ENCODE results near the gene RGS6.

The RGS6 gene

GRCh38 chr14:72527591-72527990 is 595.4 kb downstream of the RGS6 start:
- no peak for DNase-seq (ENCODE audit: low read depth)

GRCh38 chr14:72528059-72528862 is 596.0 kb downstream of the RGS6 start:
- peak; percentile 37 for DNase-seq (ENCODE audit: low read depth)

GRCh38 chr14:72528863-72529175 is 596.6 kb downstream of the RGS6 start:
- no peak for DNase-seq (ENCODE audit: low read depth)

- no peak for DNase-seq (ENCODE audit: low read depth)
Observed at GRCh38 chr14:72532686-72533454, 600.6 kb downstream of the RGS6 start.

GRCh38 chr14:72535485-72535884 is 603.3 kb downstream of the RGS6 start:
- no peak for DNase-seq (ENCODE audit: low read depth)

- DNase-seq (ENCODE audit: low read depth): no peak
Observed at GRCh38 chr14:72538387-72538786, 606.2 kb downstream of the RGS6 start.

GRCh38 chr14:72539661-72540315 is 607.6 kb downstream of the RGS6 start:
- DNase-seq (ENCODE audit: low read depth): no peak

GRCh38 chr14:72540836-72541235 is 608.6 kb downstream of the RGS6 start:
- DNase-seq (ENCODE audit: low read depth): no peak

- DNase-seq (ENCODE audit: low read depth): no peak
Observed at GRCh38 chr14:72541546-72541945, 609.3 kb downstream of the RGS6 start.

- DNase-seq (ENCODE audit: low read depth): no peak
Observed at GRCh38 chr14:72543341-72543740, 611.1 kb downstream of the RGS6 start.

- DNase-seq (ENCODE audit: low read depth): no peak
Observed at GRCh38 chr14:72544615-72545387, 612.6 kb downstream of the RGS6 start.

GRCh38 chr14:72545411-72546311 is 613.4 kb downstream of the RGS6 start:
- DNase-seq (ENCODE audit: low read depth): no peak

GRCh38 chr14:72546344-72547016 is 614.3 kb downstream of the RGS6 start:
- DNase-seq (ENCODE audit: low read depth): no peak

- DNase-seq (ENCODE audit: low read depth): no peak
Observed at GRCh38 chr14:72547999-72548398, 615.8 kb downstream of the RGS6 start.

- peak; percentile 41 for DNase-seq (ENCODE audit: low read depth)
Observed at GRCh38 chr14:72549026-72549425, 616.8 kb downstream of the RGS6 start.

- no peak for DNase-seq (ENCODE audit: low read depth)
Observed at GRCh38 chr14:72549854-72550253, 617.6 kb downstream of the RGS6 start.

- no peak for DNase-seq (ENCODE audit: low read depth)
Observed at GRCh38 chr14:72550513-72550912, 618.3 kb downstream of the RGS6 start.

GRCh38 chr14:72552236-72552635 is 620.0 kb downstream of the RGS6 start:
- DNase-seq (ENCODE audit: low read depth): no peak

GRCh38 chr14:72553161-72553560 is 620.9 kb downstream of the RGS6 start:
- DNase-seq (ENCODE audit: low read depth): no peak

GRCh38 chr14:72553656-72554055 is 621.4 kb downstream of the RGS6 start:
- DNase-seq (ENCODE audit: low read depth): no peak

- DNase-seq (ENCODE audit: low read depth): no peak
Observed at GRCh38 chr14:72554401-72554800, 622.2 kb downstream of the RGS6 start.

Data from EH (cell line).